ENCODE results near the gene CDHR2.

GRCh38 chr5:176637556-176637955 lies 88.4 kb downstream of the CDHR2 start:
- TF ChIP-seq ZNF274 (IDR thresholded peaks at IDR 0.05; ENCODE audit: low read depth, low read length) (no peak), YY1 (IDR thresholded peaks at IDR 0.05; ENCODE audit: insufficient read depth, insufficient read length) (no peak)

Measured in NT2/D1 (cell line).